NCI-H1417 (cell line): Measurements from ENCODE around the gene STRA6.

Source experiments
- DNase-seq, 3 experiments: peaks; one replicate each; lab custom pipeline; 2025; lab: John Stamatoyannopoulos, UW

STRA6 gene

GRCh38 chr15:74202452-74203401 lies at the start of gene STRA6:
Gene STRA6, minus strand, starts transcription at chr15:74202787. Its CDS starts 520 bp downstream, at chr15:74202267.
- peak; percentile 18 to 96 (median 91) for DNase-seq

GRCh38 chr15:74252291-74252690 lies 49.7 kb upstream of the STRA6 start:
- DNase-seq: no peak

GRCh38 chr15:74251131-74251811 lies 48.7 kb upstream of the STRA6 start:
- DNase-seq: no peak

- DNase-seq: no peak
Measured at GRCh38 chr15:74250266-74250665, 47.7 kb upstream of the STRA6 start.

- peak; percentile 93 to 100 (median 99) for DNase-seq
Measured at GRCh38 chr15:74245342-74245931, 42.9 kb upstream of the STRA6 start.

- no peak for DNase-seq
Measured at GRCh38 chr15:74244822-74245341, 42.3 kb upstream of the STRA6 start.

GRCh38 chr15:74243431-74243830 lies 40.8 kb upstream of the STRA6 start:
- DNase-seq: peak; percentile 33 to 81 (median 60)

GRCh38 chr15:74242441-74243185 lies 40.0 kb upstream of the STRA6 start:
- no peak for DNase-seq

GRCh38 chr15:74240897-74241614 lies 38.5 kb upstream of the STRA6 start:
- DNase-seq: peak in 1 of 3 experiments; percentile 44

- peak; percentile 96 to 99 (median 97) for DNase-seq
Measured at GRCh38 chr15:74240002-74240568, 37.5 kb upstream of the STRA6 start.

- peak; percentile 40 to 64 (median 57) for DNase-seq
Measured at GRCh38 chr15:74239051-74239705, 36.6 kb upstream of the STRA6 start.

GRCh38 chr15:74235962-74236361 lies 33.4 kb upstream of the STRA6 start, which contains the start of gene CCDC33:
Gene CCDC33, plus strand, starts transcription at chr15:74236326. Its CDS starts 394 bp downstream, at chr15:74236720.
- peak; percentile 86 to 93 (median 92) for DNase-seq

GRCh38 chr15:74234598-74234875 lies 31.9 kb upstream of the STRA6 start:
- peak in 2 of 3 experiments; percentile 28 to 41 for DNase-seq

GRCh38 chr15:74233851-74234597 lies 31.4 kb upstream of the STRA6 start:
- no peak for DNase-seq

GRCh38 chr15:74233373-74233772 lies 30.8 kb upstream of the STRA6 start:
- DNase-seq: no peak

GRCh38 chr15:74231475-74231874 lies 28.9 kb upstream of the STRA6 start:
- no peak for DNase-seq

GRCh38 chr15:74229686-74230085 lies 27.1 kb upstream of the STRA6 start:
- DNase-seq: no peak

GRCh38 chr15:74228723-74229081 lies 26.1 kb upstream of the STRA6 start:
- peak; percentile 82 to 94 (median 88) for DNase-seq

- DNase-seq: peak; percentile 84 to 94 (median 88)
Measured at GRCh38 chr15:74227968-74228722, 25.6 kb upstream of the STRA6 start.
